Heart left ventricle (tissue), 13 donors: ENCODE data around the gene KATNBL1.

Experiments used
- CTCF ChIP-seq, 12 donors: fragments of 200-600 bp; sonication (generic) in 4 of 12; IDR thresholded peaks; one replicate each; pipeline versions ENCODE4 v1.5.0 to v1.8.0; 2018 to 2022; ENCODE audit warnings: antibody characterized with exemption in 12 of 12, mild to moderate bottlenecking in 5 of 12
- POLR2A ChIP-seq, 2 donors: fragments of 450-650 bp; IDR thresholded peaks; one replicate each; pipeline ENCODE4 v1.6.1; 2017; ENCODE audit warnings: antibody characterized with exemption in 2 of 2, mild to moderate bottlenecking in 2 of 2, moderate library complexity in 2 of 2
- donor health status: ischemic (EF 13 %, LVEDD 7.1; RV severe dilation, severe dysfunction).
- donor health status: DM: no; HTN: yes; CAD: no.
- donor health status: DM: no; HTN: no; CAD: no.
- donor health status: ischemic (EF 25% LVEDD 6.9; RV normal size, moderate dysfunction).
- donor health status: ischemic (EF 25% LVEDD 5.7; RV mildly dilated, moderate dysfunction).
- donor health status: ischemic (EF 35%, LVEDD 5.7; RV mildly dilated, moderate dysfunction).
- donor health status: nonischemic (EF 11% LVEDD 7.7; RV severe dilation, severe dysfunction).
- donor health status: DM: yes; HTN: yes; CAD: no.
- donor health status: PGD.
- donor health status: ischemic (EF 29% LVEDD 5.4; RV normal size, mild dysfunction).
- donor health status: nonischemic (EF 23%, LVEDD 6.1; RV moderate dilation, normal function).

- no peak for TF ChIP-seq CTCF (IDR thresholded peaks at IDR 0.05)
- no peak for TF ChIP-seq POLR2A (IDR thresholded peaks at IDR 0.05)
Observed at GRCh38 chr15:34119291-34119690, 90.6 kb downstream of the KATNBL1 start.
